GM06990 (cell line): ENCODE results near the gene CELA2A.
"Not testable (repeated sequence)": the region's sequence is repeated elsewhere in the genome, so short reads cannot be mapped to it uniquely, and the experiment has no call there.

Experiments
- DNase-seq: peaks from one replicate; pipeline ENCODE4 v3.0.0-alpha.2; 2011; ENCODE audit not compliant: insufficient read length; ENCODE audit errors: extremely low read depth
- H3K27me3 ChIP-seq: replicated peaks from 2 replicates; pipeline ENCODE4 v1.6.0; 2011; ENCODE audit warnings: low read length; ENCODE audit not compliant: control insufficient read depth, insufficient read depth
- H3K36me3 ChIP-seq: 2 replicates; pipeline ENCODE4 v1.5.1; 2011; ENCODE audit warnings: low read length; ENCODE audit not compliant: control insufficient read depth, insufficient read depth
- H3K4me3 ChIP-seq: replicated peaks from 2 replicates; pipeline ENCODE4 v1.5.1; 2011; ENCODE audit warnings: low read depth, mild to moderate bottlenecking, control low read depth, low read length
- CTCF ChIP-seq: IDR thresholded peaks from 2 replicates; pipeline ENCODE4 v1.5.1; 2011; ENCODE audit warnings: low read length, control low read depth, mild to moderate bottlenecking, inconsistent platforms; ENCODE audit not compliant: insufficient read depth, poor library complexity, severe bottlenecking

CELA2A gene

GRCh38 chr1:15457585-15457984 is 1.1 kb downstream of the CELA2A start:
- no peak overlapping the region for H3K4me3 ChIP-seq
- DNase-seq, result no peak
- no peak for TF ChIP-seq CTCF
- H3K27me3 ChIP-seq, result no peaks in the 10 kb centered on the region
- no peaks in the 10 kb centered on the region for H3K36me3 ChIP-seq

DNA sequence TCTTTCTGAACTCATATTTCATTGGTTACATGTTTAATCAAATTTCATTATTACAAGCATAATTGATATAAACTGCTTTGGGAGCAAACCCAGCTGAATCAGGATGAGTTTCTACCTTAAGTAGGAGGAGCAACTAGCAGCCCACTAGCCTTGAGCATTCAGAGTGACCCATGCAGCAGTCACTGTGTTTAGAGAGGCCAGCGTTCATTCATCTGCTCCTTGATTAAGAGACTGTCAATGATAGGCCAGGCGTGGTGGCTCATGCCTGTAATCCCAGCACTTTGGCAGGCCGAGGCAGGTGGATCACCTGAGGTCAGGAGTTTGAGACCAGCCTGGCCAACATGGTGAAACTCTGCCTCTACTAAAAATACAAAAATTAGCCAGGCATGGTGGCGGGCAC is 1.9 kb downstream of the CELA2A start:
- not testable (repeated sequence) for H3K36me3 ChIP-seq, H3K4me3 ChIP-seq, H3K27me3 ChIP-seq, DNase-seq

DNA sequence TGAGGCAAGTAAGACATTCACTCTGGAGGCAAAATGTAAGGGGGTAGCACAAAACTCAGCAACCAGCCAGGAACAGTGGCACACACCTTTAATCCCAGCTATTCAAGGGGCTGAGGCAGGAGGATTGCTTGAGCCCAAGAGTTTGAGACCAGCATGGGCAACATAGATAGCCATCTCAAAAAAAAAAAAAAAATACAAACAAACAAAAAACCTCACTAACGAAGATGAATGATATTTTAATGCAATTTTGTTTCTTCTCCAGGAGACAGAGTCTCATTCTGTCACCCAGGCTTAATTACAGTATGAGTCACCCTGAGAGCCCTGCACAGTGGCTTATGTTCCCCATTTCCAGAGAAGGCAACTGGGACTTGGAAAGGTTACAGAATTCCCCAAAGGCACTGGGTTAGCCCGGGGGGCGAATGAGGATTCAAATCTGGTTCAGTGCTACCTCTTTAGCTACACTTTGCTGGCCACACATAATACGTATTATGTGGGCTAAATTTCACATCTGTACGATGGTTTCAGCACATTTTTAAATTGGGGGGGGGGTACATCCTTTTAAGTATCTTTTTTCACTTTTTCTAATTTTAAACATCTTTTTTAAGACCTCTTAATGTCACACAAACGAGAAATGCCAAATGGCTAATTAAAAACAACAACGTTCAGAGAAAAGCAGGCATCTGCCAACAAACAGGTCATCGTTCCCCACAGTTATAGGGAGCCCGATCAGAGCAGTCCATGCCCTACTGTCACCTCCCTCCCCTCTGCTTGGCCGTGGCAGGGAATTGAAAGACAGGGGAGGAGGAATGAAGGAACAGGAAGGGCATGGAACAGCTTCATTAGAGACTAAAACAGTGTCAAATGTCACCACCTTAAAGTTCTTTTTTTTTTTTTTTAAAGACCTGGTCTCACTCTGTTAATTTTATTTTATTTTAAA is 3.5 kb downstream of the CELA2A start:
- TF ChIP-seq CTCF, result no peak
- Histone ChIP-seq H3K27me3 (no peaks in the 10 kb centered on the region), H3K4me3 (no peak overlapping the region), H3K36me3 (no peaks in the 10 kb centered on the region)
- DNase-seq, result no peak

- Histone ChIP-seq H3K36me3 (no peaks in the 10 kb centered on the region), H3K27me3 (no peaks in the 10 kb centered on the region), H3K4me3 (no peak overlapping the region)
- no peak for TF ChIP-seq CTCF
- no peak for DNase-seq
Measured at GRCh38 chr1:15460708-15461095, 4.2 kb downstream of the CELA2A start.

GRCh38 chr1:15463064-15463800 is 6.7 kb downstream of the CELA2A start:
- not testable (repeated sequence) for H3K4me3 ChIP-seq, H3K36me3 ChIP-seq, DNase-seq, H3K27me3 ChIP-seq

- not testable (repeated sequence) for H3K4me3 ChIP-seq, H3K27me3 ChIP-seq, DNase-seq, H3K36me3 ChIP-seq
Measured at GRCh38 chr1:15463926-15464322, 7.4 kb downstream of the CELA2A start.

- DNase-seq, result no peak
Measured at GRCh38 chr1:15465674-15466073, 9.1 kb downstream of the CELA2A start.

DNA sequence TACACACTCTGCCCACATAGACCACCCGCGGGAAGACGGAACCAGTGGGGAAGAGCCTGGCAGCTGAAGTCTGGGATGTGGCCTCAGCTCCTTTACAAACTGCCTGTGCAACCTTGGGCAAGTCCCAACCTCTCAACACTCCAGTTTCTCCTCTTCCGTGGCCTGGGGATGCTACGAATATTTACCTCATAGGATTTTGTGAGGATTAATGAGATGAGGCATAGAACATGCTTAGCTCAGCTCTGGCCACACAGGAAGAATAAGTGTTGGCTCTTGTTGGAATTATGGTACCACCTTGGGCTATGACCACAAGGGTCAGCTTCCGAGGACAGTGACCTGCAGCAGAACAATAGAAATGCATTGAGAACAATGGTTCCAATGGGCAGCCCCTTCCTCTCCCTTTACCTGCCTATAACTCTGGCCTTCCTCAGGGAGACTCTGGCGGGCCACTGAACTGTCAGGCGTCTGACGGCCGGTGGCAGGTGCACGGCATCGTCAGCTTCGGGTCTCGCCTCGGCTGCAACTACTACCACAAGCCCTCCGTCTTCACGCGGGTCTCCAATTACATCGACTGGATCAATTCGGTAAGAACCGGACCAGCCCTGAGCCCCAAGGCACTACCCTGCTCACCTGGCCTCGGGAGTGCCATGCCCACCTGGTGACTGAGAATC is 10.6 kb downstream of the CELA2A start:
- not testable (repeated sequence) for H3K36me3 ChIP-seq, H3K27me3 ChIP-seq, H3K4me3 ChIP-seq, DNase-seq

More at GRCh38 chr1:15465674-15466073, 9.1 kb downstream of the CELA2A start:
- TF ChIP-seq CTCF, result no peak
- Histone ChIP-seq H3K36me3 (no peaks in the 10 kb centered on the region), H3K27me3 (no peaks in the 10 kb centered on the region), H3K4me3 (no peak overlapping the region)
